NCI-H748 (cell line): Measurements from ENCODE around the gene OR13C8.

Source experiments
- DNase-seq: peaks from one replicate; lab custom pipeline; 2025; ENCODE audit not compliant: unreplicated experiment; lab: John Stamatoyannopoulos, UW

Gene OR13C8

DNA sequence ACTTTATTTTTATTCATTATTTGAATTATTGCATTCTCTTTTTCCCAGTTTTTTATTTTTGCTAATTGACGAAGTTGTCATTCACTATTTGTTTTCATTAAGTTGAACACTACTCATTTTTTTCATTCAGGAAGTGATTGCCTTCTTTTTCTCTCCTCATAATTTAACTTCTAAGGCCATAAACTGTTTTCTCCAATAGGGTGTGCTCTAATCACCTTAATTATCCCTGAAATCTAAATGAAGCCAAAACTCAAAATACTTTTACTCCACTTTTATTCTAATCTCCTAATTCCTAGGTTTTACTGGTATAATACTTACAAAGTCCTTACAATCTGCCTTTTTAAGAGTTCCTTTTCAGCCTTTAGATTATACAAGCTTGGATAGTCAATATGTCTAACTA lies 39.4 kb downstream of the OR13C8 start:
- peak; percentile 10 for DNase-seq

DNA sequence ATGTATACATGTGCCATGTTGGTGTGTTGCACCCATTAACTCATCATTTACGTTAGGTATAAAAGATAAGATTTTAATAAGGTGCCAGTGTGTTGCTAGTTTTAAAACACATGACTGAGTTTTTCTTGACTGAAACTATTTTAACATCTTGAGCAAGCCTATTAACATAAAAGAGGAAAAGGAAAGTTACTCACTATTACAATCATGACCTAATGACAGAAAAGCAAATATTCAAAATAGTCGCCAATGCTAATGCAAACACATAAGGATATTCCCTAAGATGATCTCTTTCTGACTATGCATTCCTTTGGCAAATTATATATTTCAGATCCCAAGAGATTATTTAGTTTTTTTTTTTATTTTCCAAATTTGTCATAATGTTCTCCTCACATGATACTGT lies 42.2 kb downstream of the OR13C8 start:
- DNase-seq: no peak

DNA sequence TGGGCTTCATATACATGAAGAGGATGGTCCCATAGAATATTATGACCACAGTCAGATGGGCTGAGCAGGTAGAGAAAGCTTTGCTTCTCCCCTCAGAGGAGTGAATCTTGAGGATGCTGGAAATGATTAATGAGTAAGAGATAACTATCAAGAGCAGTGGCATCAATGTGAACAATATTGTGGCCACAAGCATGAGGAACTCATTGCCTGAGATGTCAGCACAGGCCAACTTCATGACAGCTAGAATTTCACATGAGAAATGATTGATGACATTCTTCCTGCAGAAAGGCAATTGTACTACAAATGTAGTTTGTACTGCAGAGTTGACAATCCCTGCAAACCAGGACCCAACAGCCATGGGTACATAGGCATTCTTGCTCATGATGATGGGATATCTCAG lies 48.5 kb downstream of the OR13C8 start:
- no peak for DNase-seq

DNA sequence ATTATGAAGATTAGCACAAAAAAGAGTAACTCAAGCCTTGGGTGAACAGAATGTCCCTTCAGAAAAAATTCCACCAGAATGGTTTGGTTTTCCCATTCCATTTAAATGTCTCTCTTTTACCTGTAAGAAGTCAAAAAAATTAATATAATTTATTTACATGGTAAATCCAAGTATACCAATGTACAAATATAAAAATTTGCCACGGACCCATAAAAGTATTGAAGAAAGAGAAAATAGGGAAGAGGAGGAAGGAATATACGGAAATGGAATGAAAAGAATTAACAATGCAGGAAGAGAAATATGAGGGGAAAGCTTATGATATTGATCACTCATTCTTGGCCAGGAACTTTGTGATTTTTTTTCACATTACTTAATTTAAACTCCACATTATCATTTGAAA lies 49.1 kb downstream of the OR13C8 start, which contains the start of gene OR13C9:
Gene OR13C9 (minus strand): TSS at position 101 of the 400 bp plus-strand sequence. CDS start 0 bp downstream, at position 101.
- no peak for DNase-seq
